H1 (cell line): Measurements from ENCODE around the gene OR2V2. TPM values are rescaled to one million over a fixed set of nuclear protein-coding genes. Genes with fewer than 3 reads are reported as not detected.
A peak's percentile ranks its signal among the peaks of the same experiment; 100 is the strongest.

Source experiments
- ASH2L ChIP-seq: fragments of 200-600, 300-600 bp; sonication (generic); IDR thresholded peaks from one replicate; pipeline ENCODE4 v1.7.1; 2017; ENCODE audit warnings: low read length
- BRCA1 ChIP-seq: IDR thresholded peaks from 2 replicates; pipeline ENCODE4 v1.6.1; 2012; ENCODE audit warnings: low read depth, low read length, improper control_type of control experiment
- CHD2 ChIP-seq: IDR thresholded peaks from 2 replicates; pipeline ENCODE4 v1.6.1; 2012; ENCODE audit warnings: low read length, improper control_type of control experiment
- E2F6 ChIP-seq: IDR thresholded peaks from 2 replicates; pipeline ENCODE4 v1.6.1; 2012; ENCODE audit warnings: inconsistent platforms
- EGR1 ChIP-seq: IDR thresholded peaks from 2 replicates; pipeline ENCODE4 v1.6.1; 2011; ENCODE audit warnings: low read depth, low read length, borderline replicate concordance
- EZH2 ChIP-seq: fragments of 200-600 bp; sonication (generic); IDR thresholded peaks from 2 replicates; pipeline ENCODE4 v1.7.1; 2012; ENCODE audit warnings: low read depth, mild to moderate bottlenecking, moderate library complexity, low read length, inconsistent platforms; ENCODE audit not compliant: severe bottlenecking
- HDAC2 ChIP-seq, 2 experiments: fragments of 300-600 bp in 1 of 2; sonication (generic) in 1 of 2; IDR thresholded peaks; 2 replicates each; pipeline ENCODE4 v1.6.1; 2011 to 2012; ENCODE audit warnings: low read depth in 2 of 2, low read length in 2 of 2, mild to moderate bottlenecking in 2 of 2, moderate library complexity in 2 of 2, borderline replicate concordance in 1 of 2, inconsistent platforms in 1 of 2
- JUND ChIP-seq: IDR thresholded peaks from 2 replicates; pipeline ENCODE4 v1.6.1; 2011; ENCODE audit warnings: mild to moderate bottlenecking, improper control_type of control experiment, low read length
- KDM1A ChIP-seq: fragments of 200-600, 300-600 bp; sonication (generic); IDR thresholded peaks from 2 replicates; pipeline ENCODE4 v1.7.1; 2016; ENCODE audit warnings: mild to moderate bottlenecking, low read length, borderline replicate concordance
- POLR2A ChIP-seq, 2 experiments: IDR thresholded peaks; 1 replicate in 1 of 2; 2 replicates in 1 of 2; pipeline ENCODE4 v1.6.1; 2011; ENCODE audit warnings: low read depth in 2 of 2, low read length in 2 of 2, mild to moderate bottlenecking in 2 of 2; ENCODE audit errors: control extremely low read depth in 1 of 2
- POU5F1 ChIP-seq: IDR thresholded peaks from 2 replicates; pipeline ENCODE4 v1.6.1; 2011; ENCODE audit warnings: low read depth, mild to moderate bottlenecking, low read length, moderate library complexity
- RAD21 ChIP-seq, 2 experiments: IDR thresholded peaks in 1 of 2; conservative IDR thresholded peaks in 1 of 2; 2 replicates each; pipeline ENCODE4 v1.6.1; 2011; ENCODE audit warnings: low read depth in 2 of 2, low read length in 2 of 2, improper control_type of control experiment in 1 of 2, inconsistent platforms in 1 of 2, mild to moderate bottlenecking in 1 of 2, moderate library complexity in 1 of 2
- RBBP5 ChIP-seq: IDR thresholded peaks from 2 replicates; pipeline ENCODE4 v1.7.1; 2012; ENCODE audit warnings: low read depth, mild to moderate bottlenecking, inconsistent platforms, low read length, moderate library complexity, borderline replicate concordance
- RFX5 ChIP-seq: IDR thresholded peaks from 2 replicates; pipeline ENCODE4 v1.6.1; 2011; ENCODE audit warnings: low read depth, low read length, improper control_type of control experiment, borderline replicate concordance
- SAP30 ChIP-seq: fragments of 300-600 bp; sonication (generic); IDR thresholded peaks from 2 replicates; pipeline ENCODE4 v1.7.1; 2012; ENCODE audit warnings: low read length, moderate library complexity, mild to moderate bottlenecking, inconsistent platforms; ENCODE audit not compliant: insufficient read depth, insufficient replicate concordance
- SP2 ChIP-seq: IDR thresholded peaks from 2 replicates; pipeline ENCODE4 v1.6.1; 2012; ENCODE audit warnings: mild to moderate bottlenecking, low read length, inconsistent platforms
- SUZ12 ChIP-seq: fragments of 200-600 bp; sonication (generic); IDR thresholded peaks from 2 replicates; pipeline ENCODE4 v1.6.1; 2012; ENCODE audit warnings: mild to moderate bottlenecking, inconsistent platforms, low read length, moderate library complexity, mixed read lengths
- TBP ChIP-seq: IDR thresholded peaks from 2 replicates; pipeline ENCODE4 v1.6.1; 2011; ENCODE audit warnings: low read depth, low read length, improper control_type of control experiment
- ZNF274 ChIP-seq: IDR thresholded peaks from 2 replicates; pipeline ENCODE4 v1.7.0; 2012; ENCODE audit warnings: low read length, borderline replicate concordance; ENCODE audit errors: extremely low read depth
- polyA plus RNA-seq, 7 experiments: library from polyadenylated mRNA; depleted of rRNA in 3 of 7; stranded (reverse) in 5 of 7; unstranded in 2 of 7; fragments of >200 nt in 5 of 7; fragments of 200-250 nt in 2 of 7; gene quantifications; 1 replicate in 5 of 7; 2 replicates in 1 of 7; 4 replicates in 1 of 7; pipeline versions ENCODE4 v1.2.1 to v1.2.3, GENCODE V29; 2011 to 2013; ENCODE audit warnings: missing spikeins in 2 of 7, mixed read lengths in 2 of 7
- total RNA-seq: library from RNA; stranded (reverse); fragmentation: NEBNext Ultra II Directional; extraction: Animal tissue kit (Norgen Biotek cat#: 25700); gene quantifications from 2 replicates; pipeline ENCODE4 v1.2.1, GENCODE V29; 2021

The OR2V2 gene
- total and polyA plus RNA-seq, 2 of the 8 experiments (the other 6 are each of a cell fraction or from before 2014, with no cell fraction given), result not detected

DNA sequence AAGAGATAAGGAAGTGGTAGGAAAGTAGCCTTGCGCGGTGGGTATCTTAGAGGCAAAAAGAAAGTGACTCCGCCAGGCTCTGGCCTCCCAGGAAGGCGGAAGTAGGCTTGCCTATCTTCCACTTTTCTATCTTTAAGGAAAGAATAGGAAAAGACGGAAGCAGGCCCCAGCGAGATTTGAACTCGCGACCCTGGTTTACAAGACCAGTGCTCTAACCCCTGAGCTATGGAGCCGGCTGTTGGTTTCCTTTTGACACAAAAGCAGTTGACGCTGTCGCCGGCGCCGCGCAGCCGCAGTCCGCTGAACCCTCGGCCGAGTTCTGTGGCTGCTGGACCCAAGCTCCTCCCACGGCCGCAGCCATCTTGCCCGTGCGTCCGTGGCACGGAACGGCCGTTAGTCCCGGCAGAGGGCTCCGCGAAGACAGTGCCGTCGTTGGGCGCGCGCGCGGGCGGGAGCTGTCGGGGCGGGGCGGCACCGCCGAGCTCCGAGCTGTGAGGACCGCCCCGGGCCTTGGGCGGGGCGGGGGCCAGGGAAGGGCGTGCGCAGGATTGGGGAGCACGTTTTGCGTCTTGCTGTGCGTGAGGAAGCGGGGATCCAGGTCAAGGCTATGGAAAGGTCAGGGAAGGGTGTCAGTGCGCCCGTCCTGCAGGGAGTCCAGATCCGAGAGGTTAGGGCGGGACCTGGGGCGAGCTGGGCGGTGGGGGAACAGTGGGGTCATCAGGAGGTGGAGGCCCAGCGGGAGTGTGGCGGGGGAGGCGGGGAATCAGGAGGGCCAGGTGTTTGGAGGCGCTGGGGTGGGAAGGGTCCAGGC lies 44.3 kb downstream of the OR2V2 start (continued):
- TF ChIP-seq RAD21 (IDR thresholded peaks at IDR 0.05 in 1 of 2, conservative IDR thresholded peaks at IDR 0.05 in 1 of 2; ENCODE audit: low read depth in 2 of 2, low read length in 2 of 2) (no peak), JUND (no peak), E2F6 (peak; percentile 17; the same call in 1 of the 2 replicates), ZNF274 (no peak), HDAC2 (IDR thresholded peaks at IDR 0.05; ENCODE audit: borderline replicate concordance in 1 of 2, low read depth in 2 of 2, low read length in 2 of 2) (peak in 1 of 2 experiments; percentile 68; a peak in 2 of 4 replicates), KDM1A (no peak), SAP30 (no peak), EGR1 (peak; percentile 78), SUZ12 (no peak), BRCA1 (no peak), POLR2A (IDR thresholded peaks at IDR 0.05; ENCODE audit: control extremely low read depth in 1 of 2, low read depth in 2 of 2, low read length in 2 of 2) (no peak; a peak in 1 of 3 replicates), RFX5 (no peak), POU5F1 (no peak), SP2 (no peak), ASH2L (peak; percentile 97), CHD2 (no peak), EZH2 (no peak), TBP (peak; percentile 100), RBBP5 (peak; percentile 98)
